OCI-LY7 (cell line): Measurements from ENCODE around the gene NAALADL2. TPM values are rescaled to one million over a fixed set of nuclear protein-coding genes. Genes with fewer than 3 reads are reported as not detected.

Experiments
- BruUV-seq: library from RNA; stranded (reverse); fragments of 400-500 nt; replicated peaks from 2 replicates; lab custom pipeline; 2021; lab: Mats Ljungman, UMichigan
- CTCF ChIA-PET: fragments of 300-600 bp; sonication (Branson Sonifier 250); formaldehyde crosslinking; loops from one replicate; lab custom pipeline; 2022; ENCODE audit warnings: antibody characterized with exemption; ENCODE audit not compliant: unreplicated experiment; lab: Charles Lee
- POLR2A ChIA-PET: fragments of 300-600 bp; sonication (Branson Sonifier 250); formaldehyde crosslinking; loops from one replicate; lab custom pipeline; 2022; ENCODE audit warnings: antibody characterized with exemption; lab: Charles Lee
- DNase-seq: peaks from one replicate; pipeline ENCODE4 v3.0.0-alpha.2; 2015; ENCODE audit warnings: low spot score
- H2AFZ ChIP-seq: fragments of 200-600 bp; sonication (generic), shearing (Covaris generic); 2 replicates; pipeline ENCODE4 v1.6.1; 2014; ENCODE audit warnings: mild to moderate bottlenecking, antibody characterized with exemption, low read length, moderate library complexity
- H3K27ac ChIP-seq: fragments of 200-600 bp; sonication (generic); 2 replicates; pipeline ENCODE4 v1.5.1; 2014; ENCODE audit warnings: mixed run types, low read depth, mild to moderate bottlenecking, moderate library complexity, low read length, inconsistent platforms; ENCODE audit not compliant: poor library complexity, severe bottlenecking
- H3K36me3 ChIP-seq: fragments of 200-600 bp; sonication (generic); 2 replicates; pipeline ENCODE4 v1.6.1; 2014; ENCODE audit warnings: mild to moderate bottlenecking, antibody characterized with exemption, low read length, moderate library complexity, mixed read lengths; ENCODE audit not compliant: insufficient read depth
- H3K4me1 ChIP-seq: fragments of 200-600 bp; sonication (generic); 2 replicates; pipeline ENCODE4 v1.5.1; 2014; ENCODE audit warnings: mild to moderate bottlenecking, low read length; ENCODE audit not compliant: insufficient read depth, poor library complexity, severe bottlenecking
- H3K4me2 ChIP-seq: fragments of 200-600 bp; sonication (generic); 2 replicates; pipeline ENCODE4 v1.6.1; 2014; ENCODE audit warnings: mild to moderate bottlenecking, low read length
- H3K4me3 ChIP-seq: fragments of 200-600 bp; sonication (generic); 2 replicates; pipeline ENCODE4 v1.5.1; 2014; ENCODE audit warnings: mild to moderate bottlenecking, low read depth, low read length; ENCODE audit not compliant: poor library complexity, severe bottlenecking
- H3K79me2 ChIP-seq: fragments of 200-600 bp; sonication (generic); 2 replicates; pipeline ENCODE4 v1.6.1; 2016; ENCODE audit warnings: low read depth, mild to moderate bottlenecking, low read length, moderate library complexity, mixed read lengths; ENCODE audit not compliant: insufficient read depth
- H3K9me2 ChIP-seq: fragments of 200-600 bp; sonication (generic); 2 replicates; pipeline ENCODE4 v1.6.1; 2016; ENCODE audit warnings: mild to moderate bottlenecking, low read length, mixed read lengths; ENCODE audit not compliant: insufficient read depth
- H3K9me3 ChIP-seq: fragments of 200-600 bp; sonication (generic); 2 replicates; pipeline ENCODE4 v1.6.1; 2014; ENCODE audit warnings: mild to moderate bottlenecking, mixed run types, low read length, mixed read lengths
- H4K20me1 ChIP-seq: fragments of 200-600 bp; sonication (generic); 2 replicates; pipeline ENCODE4 v1.6.1; 2014; ENCODE audit warnings: mild to moderate bottlenecking, antibody characterized with exemption, low read length, moderate library complexity, mixed read lengths; ENCODE audit not compliant: insufficient read depth
- CTCF ChIP-seq: fragments of 200-600 bp; sonication (generic); conservative IDR thresholded peaks from 2 replicates; pipeline ENCODE4 v1.5.1; 2014; ENCODE audit warnings: mild to moderate bottlenecking, antibody characterized with exemption, low read length, moderate library complexity, mixed read lengths
- EZH2phosphoT487 ChIP-seq: fragments of 200-600 bp; sonication (generic); IDR thresholded peaks from 2 replicates; pipeline ENCODE4 v1.6.1; 2018; ENCODE audit warnings: low read depth, borderline replicate concordance, mild to moderate bottlenecking, mixed run types, antibody characterized with exemption, low read length, moderate library complexity, mixed read lengths
- intact Hi-C: fragments of 100-400 bp; cut with micrococcal nuclease; formaldehyde crosslinking; loops from one replicate; pipeline ENCODE4 v1.10.0; 2022; ENCODE audit not compliant: unreplicated experiment
- total RNA-seq, 2 experiments: library from RNA; depleted of rRNA in 1 of 2; stranded (reverse); fragments of >200 nt in 1 of 2; shearing (Covaris generic) in 1 of 2; gene quantifications; 2 replicates each; pipeline ENCODE4 v1.2.3, GENCODE V29; 2014 to 2022

Gene NAALADL2
- total RNA-seq, 2 experiments from 2014 or later, result 0.25 to 0.70 TPM

- ChIA-PET CTCF (no interaction called here), POLR2A (no interaction called here)
- TF ChIP-seq EZH2phosphoT487, result no peak
- TF ChIP-seq CTCF, result no peak
- no TSS peak for BruUV-seq
- intact Hi-C loops, result no loop called here
- Histone ChIP-seq H3K36me3 (no peaks in the 10 kb centered on the region), H3K4me1 (no peaks in the 10 kb centered on the region), H3K4me2 (no peak overlapping the region), H4K20me1 (no peaks in the 10 kb centered on the region), H2AFZ (no peak overlapping the region), H3K79me2 (no peaks in the 10 kb centered on the region), H3K9me2 (no peaks in the 10 kb centered on the region), H3K4me3 (no peak overlapping the region), H3K9me3 (no peaks in the 10 kb centered on the region), H3K27ac (no peak overlapping the region)
- no peak for DNase-seq
Measured at GRCh38 chr3:175193815-175194518, 334.8 kb downstream of the NAALADL2 start.

GRCh38 chr3:175198991-175199783, 340.1 kb downstream of the NAALADL2 start:
- BruUV-seq, result no TSS peak
- H3K36me3 ChIP-seq, result no peaks in the 10 kb centered on the region
- DNase-seq, result no peak
- no peaks in the 10 kb centered on the region for H4K20me1 ChIP-seq
- POLR2A ChIA-PET, result no interaction called here
- CTCF ChIA-PET, result no interaction called here
- H2AFZ ChIP-seq, result no peak overlapping the region
- no peak overlapping the region for H3K4me2 ChIP-seq
- H3K27ac ChIP-seq, result no peak overlapping the region
- no peaks in the 10 kb centered on the region for H3K79me2 ChIP-seq
- H3K4me1 ChIP-seq, result no peaks in the 10 kb centered on the region
- TF ChIP-seq CTCF (no peak), EZH2phosphoT487 (no peak)
- intact Hi-C loops, result no loop called here
- H3K9me3 ChIP-seq, result no peaks in the 10 kb centered on the region
- no peak overlapping the region for H3K4me3 ChIP-seq
- H3K9me2 ChIP-seq, result no peaks in the 10 kb centered on the region

- BruUV-seq, result no TSS peak
- DNase-seq, result no peak
- intact Hi-C loops, result no loop called here
- TF ChIP-seq CTCF, result no peak
- H4K20me1 ChIP-seq, result no peaks in the 10 kb centered on the region
- H2AFZ ChIP-seq, result no peak overlapping the region
- POLR2A ChIA-PET, result no interaction called here
- no peak overlapping the region for H3K4me2 ChIP-seq
- no peak overlapping the region for H3K4me3 ChIP-seq
- no peaks in the 10 kb centered on the region for H3K4me1 ChIP-seq
- no peaks in the 10 kb centered on the region for H3K36me3 ChIP-seq
- no peaks in the 10 kb centered on the region for H3K9me2 ChIP-seq
- H3K79me2 ChIP-seq, result no peaks in the 10 kb centered on the region
- CTCF ChIA-PET, result no interaction called here
- H3K27ac ChIP-seq, result no peak overlapping the region
- H3K9me3 ChIP-seq, result no peaks in the 10 kb centered on the region
Measured at GRCh38 chr3:175199961-175200360, 340.8 kb downstream of the NAALADL2 start.
